Natural killer cell (primary cell): ENCODE data around the gene GOLGA6L7. TPM values are rescaled to one million over a fixed set of nuclear protein-coding genes. Genes with fewer than 3 reads are reported as not detected.

Source experiments
- ATAC-seq, 3 donors: fragments of 150-1000 bp in 2 of 3; fragments of 200-7000 bp in 1 of 3; cut with Tn5 transposase; 1 replicate in 1 of 3; 2 replicates in 2 of 3; pipeline ENCODE4 v1.10.0; 2021; ENCODE audit warnings: mild to moderate bottlenecking in 2 of 3, moderate library complexity in 2 of 3
- DNase-seq, 2 donors: peaks; one replicate each; pipeline versions ENCODE4 v3.0.0 to v3.0.0-alpha.2; 2013 to 2021; ENCODE audit warnings: mixed read lengths in 1 of 2
- H3K27ac ChIP-seq: one replicate; pipeline ENCODE4 v1.5.1; 2013; ENCODE audit warnings: mild to moderate bottlenecking, low read length
- H3K27me3 ChIP-seq: one replicate; pipeline ENCODE4 v1.6.1; 2013; ENCODE audit warnings: low read length; ENCODE audit not compliant: control insufficient read depth, insufficient read depth
- H3K36me3 ChIP-seq: one replicate; pipeline ENCODE4 v1.6.1; 2013; ENCODE audit warnings: low read length; ENCODE audit not compliant: control insufficient read depth, insufficient read depth
- H3K4me1 ChIP-seq: one replicate; pipeline ENCODE4 v1.6.1; 2013; ENCODE audit warnings: low read length; ENCODE audit not compliant: control insufficient read depth, insufficient read depth
- H3K4me3 ChIP-seq: one replicate; pipeline ENCODE4 v1.5.1; 2013; ENCODE audit warnings: low read length
- H3K9me3 ChIP-seq: one replicate; pipeline ENCODE4 v1.6.1; 2013; ENCODE audit warnings: low read length; ENCODE audit not compliant: control insufficient read depth, insufficient read depth
- H3K27ac Mint-ChIP-seq, 2 donors: one replicate each; pipeline ENCODE4 v1.8.0; 2022; ENCODE audit warnings: mild to moderate bottlenecking in 2 of 2, mixed read lengths in 2 of 2, moderate library complexity in 1 of 2
- H3K27me3 Mint-ChIP-seq, 2 donors: one replicate each; pipeline ENCODE4 v1.8.0; 2022; ENCODE audit warnings: low read depth in 2 of 2, mixed read lengths in 2 of 2
- H3K36me3 Mint-ChIP-seq: one replicate; pipeline ENCODE4 v1.8.0; 2022; ENCODE audit warnings: mixed read lengths
- H3K4me1 Mint-ChIP-seq, 2 donors: one replicate each; pipeline ENCODE4 v1.8.0; 2022; ENCODE audit warnings: mixed read lengths in 2 of 2
- H3K4me3 Mint-ChIP-seq: one replicate; pipeline ENCODE4 v1.8.0; 2022; ENCODE audit warnings: mild to moderate bottlenecking, moderate library complexity, mixed read lengths
- H3K9me3 Mint-ChIP-seq, 2 donors: one replicate each; pipeline ENCODE4 v1.8.0; 2022; ENCODE audit warnings: mixed read lengths in 2 of 2
- CTCF ChIP-seq: fragments of 200-600 bp; IDR thresholded peaks from one replicate; pipeline ENCODE4 v1.8.0; 2022; ENCODE audit warnings: antibody characterized with exemption
- whole genome bisulfite sequencing: methylation state at CpG from one replicate; pipeline ENCODE4 v1.1.7; 2013; ENCODE audit warnings: missing lambda C conversion rate; ENCODE audit not compliant: insufficient coverage; 5-methylcytosine and 5-hydroxymethylcytosine counted together
- intact Hi-C: fragments of 100-400 bp; cut with micrococcal nuclease; formaldehyde crosslinking; loops from one replicate; pipeline ENCODE4 v1.14.2; 2022
- total RNA-seq, 4 donors: library from RNA; stranded (reverse); fragments of 120-200 nt in 1 of 4; gene quantifications; one replicate each; pipeline versions ENCODE4 v1.2.3 to v1.2.4, GENCODE V29; 2013 to 2022

The GOLGA6L7 gene
- total RNA-seq, 3 donors from 2014 or later (not counting 1 experiment from before 2014, with no cell fraction given), result not detected

- intact Hi-C loops, result no loop called here
- no peaks in the 10 kb centered on the region for H3K9me3 Mint-ChIP-seq
- no peak overlapping the region for H3K27ac ChIP-seq
- peaks cover 0 to 3% of the 10 kb centered on the region in 2 donors for H3K27me3 Mint-ChIP-seq
- no peaks in the 10 kb centered on the region for H3K9me3 ChIP-seq
- no peaks in the 10 kb centered on the region for H3K36me3 ChIP-seq
- no peaks in the 10 kb centered on the region for H3K27me3 ChIP-seq
- no peak for ATAC-seq
- H3K4me3 ChIP-seq, result no peak overlapping the region
- DNase-seq, result no peak
- no peak overlapping the region for H3K4me3 Mint-ChIP-seq
- no peak overlapping the region for H3K27ac Mint-ChIP-seq
- no peak for TF ChIP-seq CTCF
- H3K4me1 Mint-ChIP-seq, result no peaks in the 10 kb centered on the region
- 93% methylated on average over 4 of the region's 4 CpGs for WGBS
- no peaks in the 10 kb centered on the region for H3K4me1 ChIP-seq
- H3K36me3 Mint-ChIP-seq, result no peaks in the 10 kb centered on the region
Observed at GRCh38 chr15:28875461-28876000, 27.1 kb upstream of the GOLGA6L7 start.

GRCh38 chr15:28873585-28874190 lies 25.2 kb upstream of the GOLGA6L7 start:
- TF ChIP-seq CTCF, result no peak
- no peaks in the 10 kb centered on the region for H3K4me1 ChIP-seq
- Mint-ChIP-seq H3K27ac (no peak overlapping the region), H3K4me3 (no peak overlapping the region), H3K4me1 (no peaks in the 10 kb centered on the region), H3K27me3 (peaks cover 0 to 3% of the 10 kb centered on the region in 2 donors), H3K36me3 (no peaks in the 10 kb centered on the region), H3K9me3 (no peaks in the 10 kb centered on the region)
- H3K36me3 ChIP-seq, result no peaks in the 10 kb centered on the region
- H3K27me3 ChIP-seq, result no peaks in the 10 kb centered on the region
- no peak overlapping the region for H3K27ac ChIP-seq
- ATAC-seq (peak in 2 of 3 donors; percentile 49 to 51), DNase-seq (peak in 1 of 2 donors; percentile 74)
- H3K9me3 ChIP-seq, result no peaks in the 10 kb centered on the region
- H3K4me3 ChIP-seq, result no peak overlapping the region
- intact Hi-C loops, result no loop called here
- WGBS, result 85% methylated on average over 10 of the region's 10 CpGs

GRCh38 chr15:28873006-28873405 lies 24.6 kb upstream of the GOLGA6L7 start:
- Mint-ChIP-seq H3K36me3 (no peaks in the 10 kb centered on the region), H3K9me3 (no peaks in the 10 kb centered on the region), H3K27ac (no peak overlapping the region), H3K4me3 (no peak overlapping the region), H3K4me1 (no peaks in the 10 kb centered on the region), H3K27me3 (no peaks in the 10 kb centered on the region)
- Histone ChIP-seq H3K9me3 (no peaks in the 10 kb centered on the region), H3K27ac (no peak overlapping the region), H3K27me3 (no peaks in the 10 kb centered on the region), H3K4me3 (no peak overlapping the region), H3K4me1 (no peaks in the 10 kb centered on the region), H3K36me3 (no peaks in the 10 kb centered on the region)
- WGBS, result 91% methylated on average over 5 of the region's 5 CpGs
- no peak for TF ChIP-seq CTCF
- ATAC-seq, result no peak
- intact Hi-C loops, result no loop called here
- no peak for DNase-seq

- intact Hi-C loops, result no loop called here
- Histone ChIP-seq H3K4me3 (no peak overlapping the region), H3K27ac (no peak overlapping the region), H3K4me1 (no peaks in the 10 kb centered on the region), H3K27me3 (no peaks in the 10 kb centered on the region), H3K9me3 (no peaks in the 10 kb centered on the region), H3K36me3 (no peaks in the 10 kb centered on the region)
- Mint-ChIP-seq H3K9me3 (no peaks in the 10 kb centered on the region), H3K27ac (no peak overlapping the region), H3K36me3 (no peaks in the 10 kb centered on the region), H3K27me3 (no peaks in the 10 kb centered on the region), H3K4me3 (no peak overlapping the region), H3K4me1 (no peaks in the 10 kb centered on the region)
- 94% methylated on average over 3 of the region's 3 CpGs for WGBS
- DNase-seq (no peak), ATAC-seq (no peak)
- no peak for TF ChIP-seq CTCF
Observed at GRCh38 chr15:28871168-28871567, 22.7 kb upstream of the GOLGA6L7 start.
